Endothelial cell of umbilical vein (primary cell): Measurements from ENCODE around the gene HHIP.
A peak's percentile ranks its signal among the peaks of the same experiment; 100 is the strongest.

Experiments
- CTCF ChIP-seq, 2 donors: IDR thresholded peaks; 1 replicate in 1 of 2; 2 replicates in 1 of 2; pipeline ENCODE4 v1.5.1; 2011; ENCODE audit warnings: low read length in 2 of 2, mild to moderate bottlenecking in 2 of 2, moderate library complexity in 2 of 2, control low read depth in 1 of 2, inconsistent platforms in 1 of 2, low read depth in 1 of 2; ENCODE audit not compliant: insufficient read depth in 1 of 2; ENCODE audit errors: extremely low read depth in 1 of 2
- EZH2 ChIP-seq: IDR thresholded peaks from 2 replicates; pipeline ENCODE4 v1.6.1; 2012; ENCODE audit warnings: borderline replicate concordance, low read depth, mild to moderate bottlenecking, moderate library complexity, low read length, inconsistent platforms; ENCODE audit not compliant: severe bottlenecking
- FOS ChIP-seq: IDR thresholded peaks from 2 replicates; pipeline ENCODE4 v1.6.1; 2011; ENCODE audit warnings: mild to moderate bottlenecking, low read length, moderate library complexity, borderline replicate concordance; ENCODE audit not compliant: insufficient read depth
- GATA2 ChIP-seq: IDR thresholded peaks from 2 replicates; pipeline ENCODE4 v1.7.0; 2011; ENCODE audit warnings: low read depth, mild to moderate bottlenecking, moderate library complexity, mixed read lengths, low read length; ENCODE audit not compliant: insufficient read length, insufficient read depth
- JUN ChIP-seq: IDR thresholded peaks from 2 replicates; pipeline ENCODE4 v1.6.1; 2011; ENCODE audit warnings: borderline replicate concordance, low read depth; ENCODE audit not compliant: insufficient read length, insufficient read depth
- MYC ChIP-seq: IDR thresholded peaks from one replicate; pipeline ENCODE4 v1.6.1; 2011; ENCODE audit warnings: mild to moderate bottlenecking, low read depth, low read length
- POLR2A ChIP-seq: IDR thresholded peaks from 2 replicates; pipeline ENCODE4 v1.6.1; 2012; ENCODE audit warnings: low read depth, mild to moderate bottlenecking, control low read depth, low read length
- POLR2AphosphoS5 ChIP-seq: IDR thresholded peaks from 2 replicates; pipeline ENCODE4 v1.6.1; 2012; ENCODE audit warnings: low read depth, mild to moderate bottlenecking, control low read depth, low read length, moderate library complexity; ENCODE audit not compliant: insufficient read depth
- TF ChIP-seq, protein P1 (sequence below): IDR thresholded peaks from 2 replicates; pipeline ENCODE4 v1.6.1; 2011; ENCODE audit not compliant: insufficient read depth, insufficient read length

GRCh38 chr4:144667500-144667899, 21.5 kb downstream of the HHIP start:
- no peak for TF ChIP-seq CTCF (IDR thresholded peaks at IDR 0.05; ENCODE audit: extremely low read depth in 1 of 2, insufficient read depth in 1 of 2, low read depth in 1 of 2, low read length in 2 of 2)
- TF ChIP-seq EZH2: no peak
- TF ChIP-seq MYC: no peak
- no peak for TF ChIP-seq POLR2A
- TF ChIP-seq, protein P1, sequence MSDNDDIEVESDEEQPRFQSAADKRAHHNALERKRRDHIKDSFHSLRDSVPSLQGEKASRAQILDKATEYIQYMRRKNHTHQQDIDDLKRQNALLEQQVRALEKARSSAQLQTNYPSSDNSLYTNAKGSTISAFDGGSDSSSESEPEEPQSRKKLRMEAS: no peak
- peak; percentile 2 for TF ChIP-seq POLR2AphosphoS5
- TF ChIP-seq GATA2: no peak
- TF ChIP-seq JUN: no peak
- no peak for TF ChIP-seq FOS
